ENCODE data around the gene CXorf58. TPM values are rescaled to one million over a fixed set of nuclear protein-coding genes. Genes with fewer than 3 reads are reported as not detected.

CXorf58 gene
- total RNA-seq, 2 donors from 2014 or later, result not detected

Other genes with a start within 250 kb of the CXorf58 start
- 1 to 10 TPM; 9.1 to 9.6 TPM for gene PRDX4, start 240.5 kb upstream of the CXorf58 start, total RNA-seq
- gene ACOT9, start 164.7 kb upstream of the CXorf58 start, total RNA-seq, result 10 to 100 TPM; 22.5 to 24.9 TPM
- gene SAT1, start 124.8 kb upstream of the CXorf58 start, total RNA-seq, result 100 to 1,000 TPM; 362 to 368 TPM
- gene APOO, start 68 bp upstream of the CXorf58 start, total RNA-seq, result 10 to 100 TPM; 10.9 to 14.9 TPM
- gene KLHL15, start 119.2 kb downstream of the CXorf58 start, total RNA-seq, result 10 to 100 TPM; 19.4 to 20.1 TPM
- 100 to 1,000 TPM; 161 to 172 TPM for gene EIF2S3, start 146.9 kb downstream of the CXorf58 start, total RNA-seq
- 10 to 100 TPM; 50.8 to 55.8 TPM for gene ZFX, start 241.7 kb downstream of the CXorf58 start, total RNA-seq